GM04503 (cell line): ENCODE results near the gene ADI1.

Experiments used
- DNase-seq: peaks from one replicate; pipeline ENCODE4 v3.0.0-alpha.2; 2012; ENCODE audit warnings: low read depth

ADI1 gene

DNA sequence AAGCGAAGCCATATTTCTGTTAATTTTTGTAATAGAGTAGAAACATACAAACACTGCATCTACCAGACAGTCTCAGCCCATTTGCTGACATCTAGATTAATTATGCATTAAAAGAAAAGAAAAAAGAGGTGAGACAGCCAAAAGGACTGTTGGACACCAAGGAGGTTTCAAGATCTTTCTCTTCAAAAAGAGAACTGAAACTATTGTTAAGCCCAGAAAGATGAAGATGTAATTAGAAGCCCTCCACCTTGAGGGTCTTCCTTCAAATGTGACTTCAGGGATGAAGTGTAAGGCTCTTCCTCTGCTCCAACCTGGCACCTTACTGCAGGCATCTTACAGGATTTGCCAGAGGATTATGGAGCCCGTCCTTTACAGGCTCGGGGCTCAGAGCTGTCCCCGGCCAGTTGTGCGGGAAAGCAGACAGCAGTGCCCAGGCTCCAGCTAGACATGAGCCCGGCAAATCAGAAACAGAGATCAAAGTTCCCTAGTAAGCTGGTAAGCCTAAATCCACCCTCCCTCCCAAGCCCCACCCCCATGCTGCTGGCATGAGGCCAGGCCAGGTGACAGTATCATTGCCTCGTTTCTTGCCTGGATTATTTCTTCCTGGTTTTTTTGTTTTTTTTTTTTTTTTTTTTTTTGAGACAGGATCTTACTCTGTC, 38.9 kb downstream of the ADI1 start:
- DNase-seq, result no peak

DNA sequence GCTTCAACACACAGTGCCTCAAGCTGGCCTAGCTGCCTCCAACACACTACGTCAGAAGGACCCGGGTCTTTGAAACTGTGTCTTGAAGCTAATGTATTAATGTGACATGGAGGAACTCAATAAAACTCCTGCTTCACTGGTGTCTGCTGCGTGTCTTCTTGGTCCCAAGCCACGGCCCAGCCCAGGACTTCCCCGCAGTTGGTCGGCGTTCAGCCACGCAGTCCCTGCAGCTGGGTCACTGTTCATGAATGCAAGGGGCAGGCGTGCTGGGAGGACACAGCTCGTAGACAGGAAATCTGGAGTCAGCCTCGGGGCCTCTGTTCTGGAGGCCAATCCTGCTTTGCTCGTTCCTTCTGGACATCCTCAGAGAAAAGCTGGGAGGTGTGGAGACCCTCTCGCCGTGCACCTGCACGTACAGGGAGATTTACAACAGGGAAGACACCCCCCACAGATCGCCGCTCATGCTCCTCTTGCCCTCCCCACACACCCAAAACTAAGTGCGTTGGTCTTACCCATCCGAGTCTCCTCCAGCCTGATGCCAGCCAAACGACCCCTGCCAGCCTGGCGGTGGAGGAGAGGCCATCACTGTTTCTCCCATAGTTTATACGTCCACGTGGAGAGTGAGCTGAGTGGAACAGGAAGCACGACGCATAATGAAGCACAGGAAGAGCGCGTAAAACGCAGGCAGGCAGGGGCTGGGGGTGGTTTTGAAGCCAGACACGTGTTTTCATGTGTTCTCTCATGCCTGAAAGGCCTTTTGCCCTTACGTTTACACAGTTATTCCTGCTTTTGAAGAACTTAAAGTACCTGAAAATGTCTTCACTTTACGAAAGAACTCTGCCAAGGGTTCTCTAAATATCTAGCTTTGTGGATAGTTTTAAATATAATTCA, 39.7 kb downstream of the ADI1 start:
- no peak for DNase-seq

GRCh38 chr2:3478846-3479385, 40.4 kb downstream of the ADI1 start:
- no peak for DNase-seq

- no peak for DNase-seq
Measured at GRCh38 chr2:3476985-3477327, 42.4 kb downstream of the ADI1 start.

DNA sequence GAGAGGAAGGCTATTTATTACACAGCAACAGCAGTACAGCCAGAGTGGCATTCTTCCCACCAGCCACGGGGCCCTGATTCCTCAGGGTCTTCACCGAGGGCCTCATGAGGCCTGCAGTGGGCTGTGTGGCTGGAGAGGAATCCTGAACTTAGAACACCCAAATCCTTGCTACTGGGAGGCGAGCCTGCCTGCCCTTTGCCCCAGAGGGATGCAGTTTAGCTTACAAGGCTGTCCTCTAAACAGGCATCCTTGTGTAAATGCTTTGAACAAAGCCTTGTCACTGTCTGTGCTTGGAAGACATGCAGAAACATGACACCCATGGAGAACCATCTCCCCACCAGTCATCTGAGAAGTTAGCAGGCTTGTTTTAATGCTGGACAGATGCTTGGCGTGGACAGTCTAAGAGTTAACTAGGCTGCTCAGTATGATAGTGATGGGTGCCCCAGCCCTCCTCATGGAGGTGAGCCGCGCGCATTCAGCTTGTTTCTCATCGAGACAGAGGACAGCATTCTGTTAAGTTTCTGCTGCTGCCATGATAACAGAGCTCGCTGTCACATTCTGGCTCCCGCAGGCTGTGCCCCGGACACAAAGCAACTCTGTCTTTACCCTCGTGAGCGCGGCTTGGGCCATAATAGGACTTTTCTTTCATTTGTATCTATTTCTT, 42.9 kb downstream of the ADI1 start:
- no peak for DNase-seq

- DNase-seq, result no peak
Measured at GRCh38 chr2:3475771-3476170, 43.6 kb downstream of the ADI1 start.

- DNase-seq, result no peak
Measured at GRCh38 chr2:3472966-3473365, 46.4 kb downstream of the ADI1 start.

DNA sequence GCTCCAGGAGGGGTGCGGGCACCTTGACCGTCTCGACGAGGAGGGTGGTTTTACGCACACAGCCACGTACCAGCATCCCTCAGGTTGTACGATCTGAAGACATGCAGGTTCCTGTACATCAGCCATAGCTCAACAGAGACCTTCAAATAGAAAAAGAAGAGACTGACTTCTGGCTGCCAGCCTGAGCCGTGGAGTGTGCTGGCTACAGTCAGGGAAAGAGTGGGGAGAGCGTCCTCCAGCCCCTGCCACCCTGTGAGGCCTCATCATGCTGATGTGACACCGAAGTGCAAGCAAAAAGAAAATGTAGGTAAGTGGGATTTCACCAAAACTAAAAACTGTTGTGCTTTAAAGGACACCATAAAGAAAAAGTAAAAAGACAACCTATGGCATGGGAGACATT, 47.0 kb downstream of the ADI1 start:
- no peak for DNase-seq

- no peak for DNase-seq
Measured at GRCh38 chr2:3470856-3471737, 48.2 kb downstream of the ADI1 start.

DNA sequence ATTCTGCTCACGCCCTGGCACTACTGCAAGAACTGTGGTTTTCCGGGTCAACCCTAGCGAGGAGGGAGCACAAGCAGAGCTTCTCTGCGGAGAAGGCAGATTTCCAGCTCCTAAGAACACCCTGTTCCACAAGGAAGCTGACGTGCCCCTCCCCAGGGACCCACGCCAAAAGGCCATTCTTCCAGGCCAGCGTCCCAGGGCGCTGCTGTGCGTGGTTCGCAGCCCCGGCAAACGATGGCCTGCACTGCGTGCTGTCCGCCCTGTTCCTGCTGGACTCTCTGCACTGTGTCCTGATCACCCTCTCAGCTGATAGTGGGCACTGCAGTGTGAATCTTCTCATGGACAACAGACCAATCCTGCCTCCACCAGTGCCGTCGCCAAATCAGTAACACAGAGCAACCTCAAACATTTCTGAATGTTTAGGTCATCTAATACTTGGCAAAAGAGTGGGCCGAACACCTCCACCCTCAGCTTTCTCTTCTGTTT, 49.1 kb downstream of the ADI1 start:
- DNase-seq, result peak; percentile 56

GRCh38 chr2:3469486-3469885, 49.8 kb downstream of the ADI1 start:
- DNase-seq, result no peak

GRCh38 chr2:3468296-3468988, 50.9 kb downstream of the ADI1 start:
- DNase-seq, result no peak

DNA sequence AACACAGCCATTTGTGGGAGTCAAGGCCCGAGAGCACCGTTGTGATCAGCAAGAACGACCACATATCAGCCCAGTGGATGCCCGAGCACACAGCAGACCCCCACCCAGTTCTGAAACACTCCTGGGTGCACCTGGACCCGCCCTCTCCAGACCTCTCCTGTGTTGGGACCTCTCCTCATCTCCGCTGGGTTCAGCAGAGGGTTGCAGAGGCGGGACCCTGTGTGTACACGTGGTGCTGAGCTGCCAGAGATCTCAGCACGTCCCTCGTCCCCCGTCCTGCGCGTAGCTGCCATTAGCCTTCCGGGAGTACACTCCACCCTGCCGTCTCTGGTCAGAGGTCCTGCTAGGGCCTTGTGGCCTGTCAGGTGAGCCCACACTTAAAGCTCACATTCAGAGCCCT, 51.7 kb downstream of the ADI1 start:
- no peak for DNase-seq

DNA sequence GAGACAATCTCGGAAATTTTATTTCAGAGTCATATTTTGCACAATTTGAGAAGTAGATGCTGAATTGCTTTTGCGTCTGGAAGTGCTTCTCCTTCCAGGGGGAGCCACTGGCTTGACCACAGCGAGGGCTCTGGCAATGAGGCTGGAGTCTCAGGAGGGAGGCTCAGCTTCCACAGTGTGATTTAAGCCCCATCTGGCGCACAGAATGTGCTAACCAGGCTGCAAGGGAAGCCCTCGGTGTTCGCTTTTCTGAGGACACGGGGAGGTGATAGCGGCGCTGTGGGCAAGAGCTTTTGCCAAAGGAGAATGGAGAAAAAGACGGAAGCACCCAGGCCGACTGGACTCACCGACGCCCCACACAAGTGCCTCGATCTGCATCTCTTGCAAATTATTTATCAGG, 52.4 kb downstream of the ADI1 start:
- no peak for DNase-seq

DNA sequence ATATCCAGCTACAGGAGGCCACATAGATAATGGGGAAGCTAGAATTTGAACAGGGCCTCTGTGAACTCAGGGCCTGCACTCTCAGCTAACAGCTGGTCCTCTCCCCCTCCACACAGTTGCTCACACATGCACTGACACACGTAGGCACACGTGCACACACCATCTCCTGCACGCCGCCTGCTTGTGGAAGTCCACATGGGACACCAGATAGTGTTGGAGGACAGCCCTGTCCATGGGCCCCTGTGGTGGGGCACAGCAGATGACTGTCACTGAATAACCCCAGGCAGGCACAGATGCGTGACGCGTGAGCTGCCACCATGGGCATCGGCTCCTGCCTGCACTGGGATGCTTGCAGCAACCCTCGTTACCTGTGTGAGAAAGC, 52.9 kb downstream of the ADI1 start:
- no peak for DNase-seq

DNA sequence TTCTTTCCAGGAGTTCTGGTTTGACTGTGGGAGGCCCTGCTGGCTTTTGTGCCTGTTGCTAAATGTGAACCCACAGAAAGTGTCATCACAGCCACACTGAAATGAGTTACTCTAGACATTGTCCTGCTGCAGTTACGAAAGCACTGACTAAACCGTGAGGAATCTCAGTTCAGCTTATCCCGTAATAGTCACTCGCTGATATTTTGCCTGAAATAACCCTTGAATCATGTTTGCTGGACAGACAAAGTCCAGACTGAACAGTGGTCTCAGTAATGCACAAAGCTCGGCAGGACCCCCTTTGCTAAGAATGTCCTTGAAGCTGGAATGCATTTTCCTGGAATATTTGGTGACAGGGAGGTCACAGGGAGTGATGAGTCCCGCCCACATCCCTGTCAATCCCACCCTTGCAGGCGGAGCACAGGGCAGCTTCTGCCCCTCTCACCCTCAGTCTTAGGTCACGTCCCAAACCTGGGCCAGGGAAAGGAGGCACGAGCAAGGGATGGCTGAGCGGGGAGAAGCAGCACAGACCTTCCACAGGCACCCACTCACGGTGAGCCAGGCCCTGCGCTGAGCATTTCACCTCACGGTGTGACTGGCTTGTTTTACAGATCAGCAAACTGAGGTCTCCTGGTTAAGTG, 53.4 kb downstream of the ADI1 start:
- DNase-seq, result peak; percentile 85

- no peak for DNase-seq
Measured at GRCh38 chr2:3465328-3465727, 54.0 kb downstream of the ADI1 start.

DNA sequence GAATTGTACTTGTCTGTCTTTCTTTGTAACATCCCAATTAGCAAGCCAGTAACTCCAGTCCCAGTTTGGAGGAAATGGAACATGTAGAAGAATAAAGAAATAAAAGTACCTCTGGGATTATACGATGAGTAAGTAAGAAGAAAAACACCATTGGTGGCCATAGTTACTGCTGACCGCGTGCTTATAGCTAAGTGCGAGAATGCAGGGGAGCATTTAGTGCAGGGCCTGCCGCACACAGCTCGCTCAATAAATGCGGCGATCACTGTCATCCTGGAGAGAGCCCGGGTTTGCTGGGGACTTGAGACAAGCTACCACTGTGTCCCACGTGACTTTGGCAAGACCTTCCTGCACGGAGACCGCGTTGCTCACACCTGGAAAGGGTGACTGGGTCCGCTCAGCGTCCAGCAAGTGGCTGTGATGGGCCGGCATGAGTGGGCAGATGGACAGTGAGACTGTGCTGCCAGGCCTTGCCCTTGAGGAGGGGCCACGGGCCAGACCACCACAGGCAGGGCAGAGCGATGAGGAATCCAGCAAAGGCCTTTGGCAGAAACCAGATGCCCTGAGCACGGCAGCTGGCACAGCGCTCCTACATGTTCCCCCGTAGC, 54.8 kb downstream of the ADI1 start:
- no peak for DNase-seq

- DNase-seq, result no peak
Measured at GRCh38 chr2:3463944-3464343, 55.4 kb downstream of the ADI1 start.

GRCh38 chr2:3463186-3463835, 56.0 kb downstream of the ADI1 start:
- no peak for DNase-seq
